Central memory CD8-positive, alpha-beta T cell (primary cell): ENCODE measurements around the gene PDCD2L.

Source experiments
- ATAC-seq: fragments of 150-1000 bp; cut with Tn5 transposase; replicated peaks from 2 replicates; pipeline ENCODE4 v1.10.0; 2022; ENCODE audit warnings: mild to moderate bottlenecking, moderate FRiP score, moderate number of reproducible peaks; ENCODE audit not compliant: poor library complexity, severe bottlenecking; ENCODE audit errors: extremely low read depth
- DNase-seq, 2 donors: peaks; one replicate each; pipeline ENCODE4 v3.0.0; 2021; ENCODE audit warnings: low spot score in 2 of 2
- H3K27ac Mint-ChIP-seq: one replicate; pipeline ENCODE4 v1.8.0; 2022; ENCODE audit warnings: low read depth, mild to moderate bottlenecking, moderate library complexity, mixed read lengths
- H3K27me3 Mint-ChIP-seq: one replicate; pipeline ENCODE4 v1.8.0; 2022; ENCODE audit warnings: mixed read lengths
- H3K36me3 Mint-ChIP-seq: one replicate; pipeline ENCODE4 v1.8.0; 2022; ENCODE audit warnings: mild to moderate bottlenecking, moderate library complexity, mixed read lengths; ENCODE audit not compliant: insufficient read depth
- H3K4me1 Mint-ChIP-seq: one replicate; pipeline ENCODE4 v1.8.0; 2022; ENCODE audit warnings: mixed read lengths
- H3K4me3 Mint-ChIP-seq: one replicate; pipeline ENCODE4 v1.8.0; 2022; ENCODE audit warnings: mild to moderate bottlenecking, moderate library complexity, mixed read lengths
- H3K9me3 Mint-ChIP-seq: one replicate; pipeline ENCODE4 v1.8.0; 2022; ENCODE audit warnings: mixed read lengths

PDCD2L gene

DNA sequence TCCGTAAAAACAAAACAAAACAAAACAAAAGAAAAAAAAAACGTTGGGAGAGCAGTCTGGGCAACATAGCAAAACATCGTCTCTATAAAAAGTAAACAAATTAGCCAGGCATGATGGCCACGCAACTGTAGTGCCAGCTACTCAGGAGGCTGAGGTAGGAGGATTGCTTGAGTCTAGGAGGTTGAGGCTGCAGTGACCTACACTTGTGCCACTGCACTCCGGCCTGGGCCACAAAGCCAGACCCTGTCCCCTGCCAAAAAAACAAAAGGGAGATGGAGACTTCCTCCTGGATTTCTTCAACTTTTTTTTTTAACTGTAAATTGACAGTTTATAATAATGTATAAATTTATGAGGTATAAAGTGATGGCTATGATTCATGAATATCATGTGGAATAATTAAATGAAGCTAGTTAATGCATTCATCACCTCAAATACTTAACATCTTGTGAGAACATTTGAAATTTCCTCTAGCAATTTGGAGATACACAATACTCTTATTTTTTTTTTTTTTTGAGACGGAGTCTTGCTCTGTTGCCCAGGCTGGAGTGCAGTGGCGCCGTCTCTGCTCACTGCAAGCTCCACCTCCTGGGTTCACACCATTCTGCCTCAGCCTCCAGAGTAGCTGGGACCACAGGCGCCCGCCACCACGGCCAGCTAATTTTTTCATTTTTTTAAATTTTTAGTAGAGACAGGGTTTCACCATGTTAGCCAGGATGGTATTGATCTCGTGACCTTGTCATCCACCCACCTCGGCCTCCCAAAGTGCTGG is 1.9 kb downstream of the PDCD2L start:
- Mint-ChIP-seq H3K27me3 (no peaks in the 10 kb centered on the region), H3K27ac (no peak overlapping the region), H3K36me3 (peaks cover 18% of the 10 kb centered on the region), H3K9me3 (no peaks in the 10 kb centered on the region), H3K4me1 (peaks cover 15% of the 10 kb centered on the region), H3K4me3 (no peak overlapping the region)
- DNase-seq (no peak), ATAC-seq (no peak)

DNA sequence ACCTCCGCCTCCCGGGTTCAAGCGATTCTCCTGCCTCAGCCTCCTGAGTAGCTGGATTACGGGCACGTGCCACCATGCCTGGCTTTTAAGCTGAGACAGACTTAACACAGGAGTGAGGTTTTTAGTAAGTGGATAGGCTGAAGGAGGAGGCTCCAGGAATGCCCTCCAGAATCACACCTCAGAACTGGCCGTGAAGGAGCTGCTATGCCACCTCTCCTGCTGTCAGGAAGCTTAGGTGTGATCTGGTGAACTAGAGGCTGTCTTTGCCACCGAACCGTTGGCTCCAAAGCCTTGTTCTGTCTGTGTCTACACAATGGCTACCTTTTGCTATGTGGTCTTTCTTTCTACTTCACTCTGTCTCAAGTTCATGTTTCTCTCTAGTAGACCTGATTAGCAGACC is 4.2 kb downstream of the PDCD2L start:
- DNase-seq (no peak), ATAC-seq (no peak)
- Mint-ChIP-seq H3K9me3 (no peaks in the 10 kb centered on the region), H3K27me3 (no peaks in the 10 kb centered on the region), H3K27ac (no peak overlapping the region), H3K36me3 (peaks cover 23% of the 10 kb centered on the region), H3K4me3 (no peak overlapping the region), H3K4me1 (peaks cover 15% of the 10 kb centered on the region)

GRCh38 chr19:34409189-34410164 is 5.3 kb downstream of the PDCD2L start:
- H3K4me1 Mint-ChIP-seq, result peaks cover 7% of the 10 kb centered on the region
- H3K27ac Mint-ChIP-seq, result peak overlapping the region; percentile 8
- DNase-seq (no peak), ATAC-seq (no peak)
- no peak overlapping the region for H3K4me3 Mint-ChIP-seq
- no peaks in the 10 kb centered on the region for H3K9me3 Mint-ChIP-seq
- no peaks in the 10 kb centered on the region for H3K27me3 Mint-ChIP-seq
- H3K36me3 Mint-ChIP-seq, result peaks cover 27% of the 10 kb centered on the region

GRCh38 chr19:34411216-34411615 is 7.0 kb downstream of the PDCD2L start:
- Mint-ChIP-seq H3K4me3 (no peak overlapping the region), H3K4me1 (peaks cover 7% of the 10 kb centered on the region), H3K36me3 (peaks cover 34% of the 10 kb centered on the region), H3K27ac (no peak overlapping the region), H3K27me3 (no peaks in the 10 kb centered on the region), H3K9me3 (no peaks in the 10 kb centered on the region)
- ATAC-seq (no peak), DNase-seq (no peak)

GRCh38 chr19:34416021-34416545 is 11.9 kb downstream of the PDCD2L start:
- ATAC-seq (no peak), DNase-seq (no peak)
- Mint-ChIP-seq H3K27me3 (no peaks in the 10 kb centered on the region), H3K27ac (no peak overlapping the region), H3K36me3 (peaks cover 24% of the 10 kb centered on the region), H3K4me3 (no peak overlapping the region), H3K9me3 (no peaks in the 10 kb centered on the region), H3K4me1 (no peaks in the 10 kb centered on the region)

- Mint-ChIP-seq H3K36me3 (peaks cover 21% of the 10 kb centered on the region), H3K9me3 (no peaks in the 10 kb centered on the region), H3K27ac (no peak overlapping the region), H3K4me1 (no peaks in the 10 kb centered on the region), H3K27me3 (no peaks in the 10 kb centered on the region), H3K4me3 (no peak overlapping the region)
- DNase-seq, result no peak
- no peak for ATAC-seq
Measured at GRCh38 chr19:34418300-34418699, 14.1 kb downstream of the PDCD2L start.

DNA sequence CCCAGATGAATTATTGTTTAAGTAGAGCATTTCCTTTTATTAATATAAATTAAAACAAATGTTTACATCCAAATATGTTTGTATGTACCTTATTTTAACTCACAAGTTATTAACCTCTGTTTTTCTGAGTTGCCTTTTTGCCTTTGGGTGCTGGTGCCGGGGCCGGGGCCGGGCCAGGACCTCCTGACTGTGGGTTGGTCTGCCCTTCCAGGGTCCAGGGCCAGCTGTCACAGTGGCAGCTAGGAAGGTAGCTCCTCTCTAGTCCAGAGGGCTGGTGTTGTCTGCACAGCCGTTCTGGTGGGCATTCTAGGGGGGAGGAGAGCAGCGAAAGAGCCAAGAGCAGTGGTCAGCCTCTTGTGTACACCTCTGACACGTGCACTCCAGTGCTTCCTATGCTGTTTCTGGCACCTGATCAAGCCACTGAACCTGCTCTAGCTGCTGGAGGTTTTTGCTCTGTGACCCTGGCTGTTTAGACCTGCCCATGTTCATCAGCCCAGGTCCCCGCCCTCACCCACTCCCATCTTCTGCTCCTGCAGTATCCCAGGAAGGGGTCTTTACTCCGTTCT is 22.0 kb downstream of the PDCD2L start:
- peaks cover 19% of the 10 kb centered on the region for H3K36me3 Mint-ChIP-seq
- no peaks in the 10 kb centered on the region for H3K27me3 Mint-ChIP-seq
- no peak overlapping the region for H3K4me3 Mint-ChIP-seq
- no peak overlapping the region for H3K27ac Mint-ChIP-seq
- DNase-seq, result no peak
- ATAC-seq, result no peak
- peaks cover 19% of the 10 kb centered on the region for H3K4me1 Mint-ChIP-seq
- no peaks in the 10 kb centered on the region for H3K9me3 Mint-ChIP-seq

- DNase-seq (peak; percentile 11 to 17), ATAC-seq (peak; percentile 41)
- H3K27ac Mint-ChIP-seq, result peak overlapping the region; percentile 85
- peak overlapping the region; percentile 94 for H3K4me3 Mint-ChIP-seq
- H3K4me1 Mint-ChIP-seq, result peaks cover 30% of the 10 kb centered on the region
- H3K36me3 Mint-ChIP-seq, result peaks cover 25% of the 10 kb centered on the region
- no peaks in the 10 kb centered on the region for H3K27me3 Mint-ChIP-seq
- no peaks in the 10 kb centered on the region for H3K9me3 Mint-ChIP-seq
Measured at GRCh38 chr19:34428549-34429285, 24.5 kb downstream of the PDCD2L start.

- Mint-ChIP-seq H3K9me3 (no peaks in the 10 kb centered on the region), H3K4me1 (peaks cover 30% of the 10 kb centered on the region), H3K36me3 (peaks cover 27% of the 10 kb centered on the region), H3K27ac (no peak overlapping the region), H3K27me3 (no peaks in the 10 kb centered on the region), H3K4me3 (peak overlapping the region; percentile 94)
- ATAC-seq (no peak), DNase-seq (no peak)
Measured at GRCh38 chr19:34429553-34429952, 25.4 kb downstream of the PDCD2L start.

DNA sequence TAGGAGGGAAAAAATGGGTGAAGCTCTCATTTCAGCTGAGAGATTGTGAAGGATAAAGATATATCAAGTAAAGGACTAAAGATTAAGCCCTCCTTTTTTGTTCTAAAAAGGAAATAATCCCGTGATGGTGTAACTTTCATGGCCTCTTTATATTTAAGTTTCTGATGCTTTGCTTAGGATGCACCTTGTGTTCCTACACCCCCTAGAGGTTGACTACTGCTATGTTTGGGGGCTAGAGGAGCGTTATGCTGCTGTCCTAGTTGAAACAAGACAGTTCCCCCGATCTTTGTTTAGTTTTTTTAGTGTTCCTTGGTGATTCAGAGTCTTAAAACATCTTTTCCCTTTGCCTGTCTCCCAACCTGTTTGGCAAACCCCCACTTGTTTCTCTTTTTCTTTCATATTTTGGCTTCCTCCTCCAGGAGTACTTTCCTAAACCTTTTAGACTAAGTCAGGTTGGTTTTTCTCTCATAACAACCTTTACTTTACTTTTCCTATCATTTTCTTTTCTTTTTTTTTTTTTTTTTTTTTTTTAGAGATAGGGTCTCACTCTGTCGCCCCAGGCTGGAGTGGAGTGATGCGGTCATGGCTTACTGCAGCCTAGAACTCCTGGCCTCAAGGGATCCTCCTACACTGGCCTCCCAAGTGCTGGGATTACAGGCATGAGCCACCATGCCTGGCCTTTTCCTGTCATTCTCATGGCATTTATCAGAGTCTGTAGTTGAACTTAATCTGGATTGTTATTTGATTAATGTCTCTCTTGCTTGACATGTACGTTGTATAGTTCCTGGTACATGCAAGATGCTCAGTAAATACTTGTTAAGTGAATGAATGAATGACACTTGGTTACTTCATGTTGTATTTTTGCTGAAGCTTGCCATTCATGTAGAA is 26.8 kb downstream of the PDCD2L start:
- ATAC-seq, result peak; percentile 54

DNA sequence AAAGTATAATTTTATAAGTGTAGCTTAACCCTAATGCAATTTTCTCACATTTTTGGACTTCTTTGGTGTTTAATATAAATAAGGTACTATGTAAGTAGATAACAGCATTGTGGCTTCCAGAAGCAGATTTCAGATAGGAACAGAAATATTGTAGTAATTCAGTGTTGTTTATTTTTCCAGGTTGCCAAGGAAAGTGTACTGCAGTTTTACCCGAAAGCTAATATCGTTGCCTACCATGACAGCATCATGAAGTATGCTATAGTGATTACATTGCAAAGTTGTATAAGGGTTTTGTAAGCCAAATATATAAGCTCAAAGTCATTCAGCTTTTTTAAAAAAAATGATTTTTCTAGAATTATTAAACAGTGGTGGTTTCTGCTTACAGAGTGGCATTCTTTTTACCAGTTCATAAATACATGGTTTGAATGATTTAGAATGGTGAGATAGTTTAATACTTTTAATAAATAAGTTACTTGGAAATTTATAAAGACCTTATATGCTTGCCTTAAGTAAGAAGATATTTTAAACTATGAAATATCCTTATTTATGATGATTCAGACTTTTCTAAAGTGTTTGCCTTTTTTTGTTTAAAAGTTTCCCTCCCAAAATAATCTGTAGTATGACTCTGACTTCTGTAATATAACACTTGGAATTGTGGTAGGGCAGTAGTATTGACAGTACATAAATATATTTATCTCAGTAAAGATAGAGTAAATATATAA is 27.6 kb downstream of the PDCD2L start:
- Mint-ChIP-seq H3K4me1 (peaks cover 30% of the 10 kb centered on the region), H3K9me3 (no peaks in the 10 kb centered on the region), H3K27me3 (no peaks in the 10 kb centered on the region), H3K4me3 (no peak overlapping the region), H3K36me3 (peaks cover 42% of the 10 kb centered on the region), H3K27ac (no peak overlapping the region)
- no peak for ATAC-seq
- DNase-seq, result no peak

More for the DNA sequence above, 26.8 kb downstream of the PDCD2L start:
- Mint-ChIP-seq H3K4me3 (peak overlapping the region; percentile 94), H3K9me3 (no peaks in the 10 kb centered on the region), H3K36me3 (peaks cover 35% of the 10 kb centered on the region), H3K4me1 (peaks cover 30% of the 10 kb centered on the region), H3K27me3 (no peaks in the 10 kb centered on the region), H3K27ac (no peak overlapping the region)
- peak in 1 of 2 donors; percentile 41 for DNase-seq
